Smooth muscle cell of trachea (primary cell): ENCODE measurements around the gene ZNF738. TPM values are rescaled to one million over a fixed set of nuclear protein-coding genes. Genes with fewer than 3 reads are reported as not detected.

ENCODE experiments used
- total RNA-seq: library from RNA; depleted of rRNA; stranded (reverse); fragments of >200 nt; gene quantifications from 2 replicates; pipeline ENCODE4 v1.2.1, GENCODE V29; 2014

Gene ZNF738
- 1.7 and 6.0 TPM in 2 replicates for total RNA-seq

GRCh38 chr19:21358768-21359451 lies at the start of gene ZNF738:
Gene ZNF738, plus strand, starts transcription at chr19:21359000. Its CDS starts 141 bp downstream, at chr19:21359141.

DNA sequence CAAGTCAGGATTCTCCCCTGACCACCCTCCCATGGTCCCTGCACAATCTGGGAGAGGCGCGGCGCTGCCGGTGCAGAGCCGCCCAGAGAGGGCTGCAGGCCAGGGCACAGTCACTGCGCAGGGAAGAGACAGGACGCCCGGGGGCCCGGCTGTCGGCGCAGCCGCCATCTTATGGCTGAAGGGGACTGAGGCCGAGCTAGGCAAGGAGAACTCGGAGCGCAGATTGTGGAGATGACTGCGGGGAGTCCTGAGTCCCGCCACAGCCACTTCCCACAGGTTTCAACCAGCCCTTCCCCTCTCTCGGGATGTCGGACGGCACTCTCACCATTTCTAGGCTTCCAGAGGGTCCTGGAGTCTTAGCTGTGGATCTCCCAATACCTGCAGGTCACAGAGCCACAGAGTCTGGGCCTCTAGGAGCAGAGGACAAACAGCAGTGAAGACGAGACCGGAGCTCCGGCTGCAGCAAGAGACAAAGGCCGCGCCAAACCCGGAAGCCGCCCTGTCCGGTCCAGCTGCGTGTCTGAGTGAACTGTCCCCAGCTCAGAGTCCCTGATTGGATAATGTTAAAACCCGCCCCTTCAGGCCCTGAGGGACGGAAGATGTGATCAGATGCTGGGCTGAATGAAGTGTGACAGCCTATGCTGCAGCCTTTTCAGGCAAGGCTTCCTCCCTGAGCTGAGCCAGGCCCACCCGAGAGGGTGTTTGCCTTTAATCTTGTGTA lies 29.8 kb upstream of the ZNF738 start, which contains the start of gene ZNF708:
ZNF708 (minus strand) TSS at position 526 of the 721 bp plus-strand sequence; CDS start at position 328, 198 bp downstream.

GRCh38 chr19:21396893-21397572 lies 38.2 kb downstream of the ZNF738 start, which contains the start of gene ZNF493:
Gene ZNF493, plus strand, starts transcription at chr19:21397133. Its CDS starts 105 bp downstream, at chr19:21397238.

Other genes with a start within 250 kb of the ZNF738 start
- gene ZNF431, start 217.0 kb upstream of the ZNF738 start, total RNA-seq, result 2.9 and 3.1 TPM in 2 replicates
- 3.6 and 8.3 TPM in 2 replicates for gene ZNF708, start 29.6 kb upstream of the ZNF738 start, total RNA-seq
- gene ZNF493, start 38.1 kb downstream of the ZNF738 start, total RNA-seq, result 28.1 and 28.5 TPM in 2 replicates
- gene ZNF429, start 146.6 kb downstream of the ZNF738 start, total RNA-seq, result 9.6 and 9.9 TPM in 2 replicates